GM21390 (cell line): ENCODE data around the gene LDLRAD3.

Experiments used
- ATAC-seq: cut with Tn5 transposase; IDR thresholded peaks from one replicate; pipeline ENCODE4 v1.9.1; 2021; ENCODE audit not compliant: unreplicated experiment

LDLRAD3 gene

DNA sequence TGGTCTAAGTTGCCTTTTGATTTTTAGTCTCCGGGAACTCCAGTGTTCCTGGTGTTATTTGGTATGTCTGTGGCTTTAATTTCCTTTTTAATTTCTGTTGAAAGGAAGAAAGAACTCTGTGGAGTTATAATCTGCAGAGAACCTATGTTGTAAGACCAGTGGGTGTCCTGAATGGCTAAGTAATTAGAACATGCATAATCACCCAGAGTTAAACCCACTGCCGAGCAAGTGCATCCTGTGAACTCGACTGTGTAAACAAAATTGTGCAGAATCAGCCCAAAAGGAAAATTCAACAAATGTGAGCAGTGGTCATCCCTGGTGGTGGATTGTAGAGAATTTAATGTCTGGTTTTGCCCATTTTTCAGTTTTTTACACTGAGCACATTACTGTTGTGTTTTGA lies 182.8 kb downstream of the LDLRAD3 start:
- ATAC-seq, result no peak

DNA sequence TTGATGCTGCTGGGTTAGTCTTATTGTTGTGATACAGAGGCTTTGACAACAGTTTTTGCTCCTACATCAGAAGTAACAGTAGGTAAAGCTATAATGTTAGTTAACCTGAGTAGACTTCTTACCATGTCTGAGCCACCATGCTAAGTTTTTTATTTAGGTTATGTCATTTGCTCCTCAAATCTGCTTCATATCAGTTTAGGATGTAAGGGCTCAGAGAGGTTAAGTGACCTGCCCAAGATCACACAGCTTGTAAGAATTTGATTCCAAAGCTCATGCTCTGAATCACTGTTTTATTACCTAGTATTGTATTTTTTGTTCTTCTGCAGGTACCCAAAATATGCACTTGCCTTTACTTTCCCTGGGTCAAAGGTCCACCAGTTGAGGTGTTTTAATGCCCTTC lies 183.7 kb downstream of the LDLRAD3 start:
- ATAC-seq, result no peak

DNA sequence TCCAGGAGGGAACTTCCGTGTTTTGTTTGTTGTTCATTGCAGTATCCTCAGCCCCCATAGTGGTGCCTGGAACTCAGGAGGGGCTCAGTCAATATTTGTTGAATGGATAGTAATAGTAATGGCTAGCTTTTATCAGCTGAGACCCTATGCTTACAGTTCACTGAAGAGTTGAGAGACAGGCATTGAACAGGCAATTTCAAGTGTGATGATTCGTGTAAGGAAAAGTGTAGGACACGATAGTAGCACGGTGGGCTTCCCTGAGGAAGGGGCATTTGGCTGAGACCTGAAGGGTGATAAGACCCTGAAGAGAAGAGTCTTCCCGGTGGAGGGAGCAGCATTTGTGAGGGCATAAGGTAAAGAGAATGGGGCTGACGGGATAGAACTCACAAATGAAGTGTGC lies 186.1 kb downstream of the LDLRAD3 start:
- no peak for ATAC-seq

DNA sequence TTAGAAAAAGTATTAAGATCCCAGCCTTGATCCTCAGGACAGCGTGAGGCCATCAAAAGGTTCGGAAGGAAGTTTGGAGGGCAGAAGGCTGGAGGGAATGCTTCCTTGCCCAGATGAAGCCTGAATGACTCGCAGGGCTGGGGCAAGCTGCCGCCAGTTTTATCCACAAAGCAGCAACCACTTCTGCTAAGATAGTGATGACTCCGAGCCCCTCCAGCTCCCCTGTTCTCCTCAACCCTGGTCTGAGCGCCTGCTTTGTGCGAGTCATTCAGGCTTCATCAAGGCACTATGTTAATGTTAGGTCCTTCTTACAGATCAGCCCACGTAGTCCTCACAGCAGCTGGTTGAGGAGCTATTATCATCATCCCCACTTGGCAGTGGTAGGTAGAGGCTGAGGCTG lies 186.5 kb downstream of the LDLRAD3 start:
- ATAC-seq, result no peak

DNA sequence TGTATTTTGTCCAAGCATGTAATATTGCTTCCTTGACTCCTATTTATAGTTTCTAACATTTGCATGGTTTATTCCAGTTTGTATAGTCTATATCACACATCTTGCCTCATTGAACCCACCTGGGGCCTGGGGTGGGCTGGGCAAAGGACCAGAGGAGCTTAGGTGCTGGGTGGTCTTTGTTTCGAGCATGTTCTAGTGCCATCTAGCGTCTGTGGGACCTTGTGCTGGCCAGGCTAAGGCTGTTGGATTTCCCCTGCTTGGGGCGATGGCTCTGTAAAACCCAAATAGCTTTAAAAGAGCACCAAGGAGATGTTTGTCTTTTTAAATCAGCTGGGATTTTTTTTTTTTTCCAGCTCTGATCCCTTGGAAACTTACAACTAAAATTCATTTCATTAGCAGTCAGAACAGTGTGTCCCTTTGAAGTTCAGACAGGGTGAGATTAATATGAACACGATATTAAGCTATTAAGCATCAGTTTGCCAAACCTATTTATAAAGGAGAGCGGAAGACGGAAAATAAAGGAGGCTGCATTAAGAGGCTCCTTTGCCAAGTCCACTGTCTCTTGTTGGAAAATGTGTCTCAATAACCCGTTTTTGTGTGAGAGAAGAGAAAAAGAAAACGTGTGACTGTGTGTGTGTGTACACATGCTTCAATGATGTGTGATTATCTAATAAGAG lies 188.0 kb downstream of the LDLRAD3 start:
- ATAC-seq, result no peak

DNA sequence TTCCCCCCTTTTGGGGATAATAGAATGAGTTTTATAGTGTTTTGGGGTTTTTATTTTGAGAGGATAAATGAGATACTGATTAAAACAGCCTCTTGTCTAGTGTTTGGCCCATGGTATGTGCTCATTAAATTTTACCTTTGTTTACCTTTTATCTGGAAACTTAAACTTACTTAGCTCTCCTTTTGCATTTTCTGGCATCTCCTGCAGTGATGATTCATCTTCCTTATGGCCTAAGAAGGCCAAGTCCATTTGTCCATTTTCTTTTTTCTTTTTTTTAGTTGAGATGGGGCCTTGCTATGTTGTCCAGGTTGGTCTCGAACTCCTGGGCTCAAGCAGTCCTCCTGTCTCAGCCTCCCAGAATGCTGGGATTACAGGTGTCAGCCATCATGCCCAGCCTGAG lies 189.1 kb downstream of the LDLRAD3 start:
- no peak for ATAC-seq

DNA sequence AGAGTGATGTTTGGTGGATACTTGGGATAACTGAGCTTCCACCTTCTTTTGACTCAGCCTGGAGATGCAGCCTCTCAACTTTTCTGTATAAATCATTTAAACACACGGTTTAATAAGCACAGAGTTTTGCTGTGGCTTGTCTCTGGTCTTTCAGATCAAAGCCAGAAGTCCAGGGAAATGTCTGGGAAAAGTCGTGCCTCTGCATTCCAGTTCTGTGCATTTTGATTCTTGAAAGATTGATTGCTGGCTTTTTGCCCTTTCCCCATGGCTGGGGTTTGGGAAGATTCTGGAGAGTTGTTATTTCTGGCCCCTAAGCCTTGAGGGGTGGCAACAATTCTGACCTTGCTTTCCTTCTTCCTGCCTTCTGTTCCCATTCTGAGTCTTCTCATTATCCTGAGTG lies 191.2 kb downstream of the LDLRAD3 start:
- ATAC-seq, result no peak

DNA sequence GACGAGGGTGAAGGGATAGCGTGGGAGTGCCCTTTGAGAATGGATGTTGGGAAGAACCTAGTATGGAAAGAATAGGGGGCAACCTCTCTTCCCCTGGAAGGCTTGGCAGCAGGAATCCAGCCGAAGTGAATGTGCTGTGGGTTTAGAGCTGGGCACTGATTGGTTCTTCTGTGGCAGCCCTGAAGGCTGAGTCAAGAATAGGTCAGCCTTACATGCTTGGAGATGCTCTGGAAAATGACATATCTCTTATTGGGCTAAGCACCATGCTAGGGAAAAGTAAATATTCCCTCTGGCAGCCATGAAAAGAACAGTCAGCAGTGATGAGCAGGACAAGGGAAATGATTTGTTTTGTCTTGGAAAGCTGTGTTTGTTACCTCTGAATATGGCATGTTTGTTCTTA lies 195.9 kb downstream of the LDLRAD3 start:
- no peak for ATAC-seq

DNA sequence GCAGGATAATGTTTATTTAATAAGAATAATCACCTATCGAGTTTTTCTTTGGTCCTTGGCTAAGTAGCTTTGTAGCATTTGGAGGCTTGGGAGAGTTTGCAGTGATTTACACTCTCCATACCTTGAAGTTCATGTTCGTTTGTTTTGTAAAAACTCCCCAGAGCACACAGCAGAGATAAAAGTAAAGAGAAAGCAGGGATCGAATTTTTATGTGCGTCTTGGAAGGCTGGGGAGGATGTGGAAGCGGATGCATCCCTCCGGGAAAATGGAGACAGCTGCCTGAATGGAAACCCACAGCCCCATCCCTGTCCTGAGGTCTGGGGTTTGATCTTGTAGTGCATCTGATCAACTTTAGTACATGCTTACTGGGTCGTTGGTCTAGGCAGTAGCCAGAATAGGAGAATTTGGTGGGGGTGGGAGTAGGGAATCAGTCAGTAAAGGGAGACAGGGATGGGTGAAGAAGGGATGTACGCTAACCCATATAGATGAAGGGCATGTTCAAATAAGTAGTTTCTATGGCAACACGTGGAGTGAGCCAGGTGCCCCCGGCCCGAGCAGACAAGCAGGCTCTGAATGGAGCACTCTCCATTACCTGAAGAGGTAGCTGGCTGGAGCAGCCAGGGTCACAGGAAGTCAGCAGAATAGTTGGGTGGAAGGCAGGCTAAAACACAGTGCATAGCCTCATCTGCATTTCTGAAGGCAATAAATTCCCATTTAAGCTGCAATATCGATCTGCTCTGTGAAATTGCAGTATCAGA lies 197.5 kb downstream of the LDLRAD3 start:
- ATAC-seq, result no peak

DNA sequence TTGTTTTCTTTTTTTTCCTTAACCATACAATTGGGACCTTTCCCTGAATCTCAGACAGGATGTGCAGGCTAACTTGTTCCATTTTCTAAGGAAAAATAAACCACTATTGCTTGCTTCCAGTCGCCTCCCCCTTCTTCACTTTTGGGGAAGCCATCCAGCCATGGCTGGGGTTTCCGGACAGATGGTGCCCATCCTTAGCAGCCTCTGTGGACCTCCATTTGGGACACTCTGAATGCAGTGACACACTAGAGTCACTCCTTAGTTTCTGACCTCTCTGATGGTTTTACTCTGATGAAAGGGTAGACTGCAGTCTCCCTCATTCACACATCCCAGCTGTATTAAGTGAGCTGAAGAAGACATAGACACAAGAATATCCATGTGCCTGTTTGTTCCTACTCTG lies 198.1 kb downstream of the LDLRAD3 start:
- no peak for ATAC-seq

DNA sequence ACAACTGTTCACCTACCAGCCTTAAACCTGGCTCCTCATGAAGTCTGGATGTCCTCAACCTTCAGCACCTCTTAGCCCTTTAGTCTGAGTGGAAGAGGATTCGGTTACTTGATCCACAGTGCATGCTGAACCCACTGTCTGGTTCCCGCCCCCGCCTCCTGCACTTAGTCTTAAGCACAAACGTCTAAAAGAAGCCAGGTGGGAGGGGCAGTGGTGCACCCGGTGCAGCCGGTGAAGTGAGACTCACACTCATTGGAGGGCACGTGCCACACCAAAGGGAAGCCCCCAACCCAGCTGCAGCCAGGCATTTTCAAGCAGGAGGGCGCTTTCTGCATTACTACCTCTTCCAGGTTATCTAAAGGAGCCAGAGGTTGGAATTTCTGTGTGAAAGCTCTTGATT lies 198.6 kb downstream of the LDLRAD3 start:
- ATAC-seq, result no peak

DNA sequence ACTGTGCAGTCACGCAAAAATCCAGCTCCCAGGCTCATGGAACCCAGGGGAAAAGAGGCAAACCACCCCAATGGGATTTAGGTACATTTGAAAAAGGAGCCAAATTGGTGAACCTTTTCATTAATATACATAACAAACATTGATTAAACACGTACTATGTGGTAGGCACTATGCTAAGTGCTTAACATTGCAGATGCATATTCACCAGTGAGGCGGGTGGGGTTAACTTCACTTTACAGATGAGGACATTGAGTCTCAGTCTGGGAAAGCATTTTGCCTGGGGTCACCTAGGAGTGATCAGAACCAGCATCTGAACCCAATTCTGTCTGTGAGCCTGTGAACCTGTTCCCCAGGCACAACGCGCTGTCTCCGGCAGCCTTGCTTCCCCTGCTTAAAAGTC lies 199.0 kb downstream of the LDLRAD3 start:
- ATAC-seq, result no peak

DNA sequence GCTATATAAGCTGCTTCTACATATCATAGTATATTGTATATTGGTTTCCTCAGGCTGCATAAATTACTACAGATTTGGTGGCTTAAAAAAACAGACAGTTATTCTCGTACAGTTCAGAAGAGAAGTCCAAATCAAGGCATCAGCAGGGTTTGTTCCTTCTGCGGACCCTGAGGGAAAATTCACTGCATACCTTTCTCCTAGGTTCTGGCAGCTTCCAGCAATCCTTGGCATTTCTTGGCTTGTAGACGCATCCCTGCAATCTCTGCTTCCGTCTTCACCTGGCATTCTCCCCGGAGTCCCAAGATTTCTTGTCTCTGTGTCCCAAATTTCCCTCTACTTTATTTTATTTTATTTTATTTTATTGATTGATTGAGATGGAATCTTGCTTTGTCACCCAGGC lies 202.6 kb downstream of the LDLRAD3 start:
- no peak for ATAC-seq

DNA sequence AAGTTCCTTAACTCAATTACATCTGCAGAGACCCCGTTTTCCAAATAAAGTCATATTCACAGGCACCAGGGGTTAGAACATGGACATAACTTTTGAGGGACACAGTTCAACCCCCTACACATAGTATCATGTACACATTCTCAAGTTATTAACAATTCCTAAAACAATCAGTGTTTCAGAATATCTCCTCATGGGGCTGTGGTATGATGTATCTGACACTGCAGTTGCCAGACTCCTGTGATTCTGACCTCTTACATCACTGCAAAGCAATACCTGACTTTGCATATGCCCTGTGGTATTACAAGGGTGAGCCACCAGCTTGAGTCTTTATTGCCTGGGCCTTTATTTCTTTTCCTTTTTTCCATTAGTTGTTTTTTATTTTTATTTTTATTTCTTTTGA lies 203.6 kb downstream of the LDLRAD3 start:
- no peak for ATAC-seq

DNA sequence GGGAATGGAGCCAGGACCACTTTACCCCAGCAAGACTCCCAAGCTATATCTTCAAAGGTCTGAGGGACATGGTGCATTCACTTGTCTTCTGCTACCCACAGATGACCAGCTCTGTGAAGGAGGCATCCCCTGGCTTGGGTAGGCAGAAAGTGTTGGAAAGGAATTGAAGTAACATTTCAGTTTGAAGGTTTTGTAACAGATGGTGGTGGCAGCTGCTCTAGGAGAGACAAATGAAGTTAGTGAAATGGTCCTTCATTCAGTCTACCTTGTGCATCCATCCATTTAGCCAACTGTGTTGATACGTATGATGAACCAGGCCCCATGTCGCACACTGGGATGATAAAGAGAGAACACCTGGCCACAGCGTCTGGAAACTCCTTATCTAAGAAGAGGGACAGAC lies 204.8 kb downstream of the LDLRAD3 start:
- no peak for ATAC-seq

DNA sequence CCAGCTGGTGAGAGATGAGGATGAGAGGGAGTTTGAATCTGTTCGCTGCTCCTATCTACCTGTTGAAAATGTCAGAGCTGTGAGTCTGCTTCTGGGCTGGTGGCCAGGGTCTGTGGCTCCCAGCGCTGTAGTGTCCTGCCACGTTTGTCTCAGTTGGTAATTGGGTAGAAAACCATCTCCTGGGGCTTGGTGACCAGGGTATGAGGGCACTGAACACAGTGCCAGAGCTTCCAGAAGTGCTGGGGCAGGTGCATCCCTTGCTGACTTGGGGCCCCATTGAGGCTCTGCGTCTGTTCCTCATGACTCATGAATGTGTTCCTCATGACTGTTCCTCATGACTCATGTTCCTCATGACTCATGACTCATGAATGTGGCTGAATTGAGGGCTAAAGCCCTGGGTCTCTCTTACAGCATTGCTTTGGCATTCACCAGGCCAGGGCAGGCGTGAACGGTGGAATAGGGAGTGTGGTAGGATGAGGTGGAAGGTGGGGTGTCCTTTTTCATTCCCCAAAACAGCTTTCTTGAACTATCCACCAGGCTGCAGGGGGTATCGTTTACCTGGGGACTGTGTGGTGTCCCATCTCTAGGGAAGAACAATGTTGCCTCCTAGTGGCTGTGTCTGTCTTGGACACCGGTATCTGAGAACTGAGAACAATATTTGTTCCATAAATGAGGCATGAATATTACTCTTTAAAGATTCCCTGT lies 205.8 kb downstream of the LDLRAD3 start:
- ATAC-seq, result peak; percentile 79

DNA sequence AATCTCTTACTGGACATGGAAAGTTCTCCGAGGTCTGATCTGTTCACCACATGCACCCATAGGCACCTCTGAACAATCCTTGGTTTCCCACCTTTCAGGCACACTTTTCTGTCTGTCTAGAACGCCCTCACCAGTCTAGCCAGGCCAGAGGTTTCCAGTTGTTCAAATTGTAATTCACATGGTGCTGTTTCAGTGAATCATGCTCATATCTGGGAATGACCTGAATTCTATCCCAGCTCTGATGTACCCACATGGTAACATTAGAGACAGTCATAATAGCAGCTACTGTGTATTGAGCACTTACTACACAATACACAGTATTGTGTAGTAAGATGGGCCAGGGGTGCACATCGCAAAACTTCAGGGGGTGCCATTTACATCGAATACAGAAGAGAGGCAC lies 207.1 kb downstream of the LDLRAD3 start:
- no peak for ATAC-seq

DNA sequence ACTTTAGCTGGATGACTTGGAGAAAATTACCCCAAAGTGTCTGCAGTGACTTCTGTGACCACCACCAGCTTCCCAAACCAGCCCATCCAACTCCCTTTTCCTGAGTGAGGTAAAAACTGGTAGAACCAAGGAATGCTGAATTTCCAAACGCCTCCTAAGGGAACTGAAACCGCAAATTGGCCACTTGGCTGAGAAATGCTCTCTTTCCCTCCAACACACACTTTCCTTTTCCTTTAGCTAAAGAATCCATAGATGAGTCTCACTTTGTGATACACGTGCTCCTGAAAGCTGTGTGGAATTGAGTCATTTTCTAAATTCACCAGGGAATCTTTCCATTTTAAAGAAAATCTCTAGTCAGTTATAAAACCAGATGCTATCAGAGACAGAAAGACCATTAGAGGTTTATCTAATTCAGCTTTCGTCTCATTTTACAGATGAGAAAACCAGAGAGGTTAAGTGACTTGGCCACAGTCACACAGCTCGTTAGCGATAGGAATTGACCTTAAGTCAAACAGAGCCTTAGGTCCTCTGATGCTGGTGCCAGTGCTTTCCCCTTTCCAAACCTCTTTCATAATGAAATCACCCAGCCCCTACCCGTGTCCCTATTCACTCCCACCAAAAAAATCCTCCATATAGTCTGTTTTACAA lies 208.2 kb downstream of the LDLRAD3 start:
- ATAC-seq, result no peak

DNA sequence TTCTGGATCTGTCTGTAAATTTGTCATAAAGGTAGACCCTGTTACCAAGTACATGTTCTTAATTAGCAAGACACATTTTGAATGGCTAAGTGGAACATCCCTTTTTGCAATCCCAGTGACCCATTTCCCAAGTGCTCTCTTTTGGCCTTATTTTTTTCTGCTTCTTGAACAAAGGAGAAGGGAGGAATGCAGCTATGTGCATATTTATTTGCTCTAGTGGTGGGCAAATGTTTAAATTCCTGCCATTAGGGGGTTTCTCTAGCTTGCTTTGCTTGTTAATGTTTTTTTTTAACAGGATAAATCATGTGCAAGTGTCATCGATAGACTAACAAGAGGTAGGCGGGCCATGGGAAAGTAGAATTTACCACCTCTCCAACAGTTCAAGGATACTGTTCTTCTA lies 209.7 kb downstream of the LDLRAD3 start:
- no peak for ATAC-seq

DNA sequence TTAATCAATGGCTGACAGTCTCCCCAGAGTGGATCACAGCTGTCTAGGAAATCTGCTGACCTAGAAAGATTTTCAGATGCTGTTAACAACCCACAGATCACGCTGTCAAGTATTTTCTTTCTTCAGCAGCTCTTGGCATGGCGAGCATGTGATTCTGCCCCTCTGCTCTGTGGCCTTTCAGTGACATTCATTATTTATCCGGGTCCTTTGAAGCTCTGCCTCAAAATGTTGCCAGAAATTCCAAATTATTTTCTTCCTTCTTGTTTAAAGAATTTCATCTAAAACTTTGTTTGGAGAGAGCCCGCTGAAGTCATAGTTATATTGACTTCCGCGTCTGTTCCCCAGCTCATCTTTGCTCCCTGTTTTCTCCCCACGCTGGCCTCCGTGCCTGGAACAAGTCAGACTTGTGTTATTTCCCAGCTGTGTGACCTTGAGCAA lies 211.3 kb downstream of the LDLRAD3 start:
- ATAC-seq, result no peak

DNA sequence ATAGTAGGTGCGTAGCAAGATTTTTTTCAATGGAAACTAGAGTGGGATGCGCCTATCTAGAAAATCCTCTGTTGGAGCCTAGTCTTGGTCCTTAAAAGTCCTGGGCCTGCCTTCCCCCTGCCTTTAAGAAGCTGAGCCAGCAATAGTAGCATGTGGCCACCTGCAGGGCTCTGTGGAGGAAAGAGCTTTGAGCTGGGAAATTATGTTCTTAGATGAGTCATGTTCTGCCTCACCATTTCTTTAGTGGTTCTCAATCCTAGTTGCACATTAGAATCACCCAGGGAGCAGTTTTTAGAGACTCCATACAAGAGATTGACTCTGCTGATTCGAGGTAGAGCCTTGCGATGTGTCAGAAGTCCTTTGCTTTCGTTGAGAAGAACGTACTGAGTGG lies 211.9 kb downstream of the LDLRAD3 start:
- no peak for ATAC-seq
